Liver (tissue), 9 donors: Measurements from ENCODE around the gene VPS26C. TPM values are rescaled to one million over a fixed set of nuclear protein-coding genes. Genes with fewer than 3 reads are reported as not detected.

ENCODE experiments used
- DNase-seq: peaks from one replicate; pipeline ENCODE4 v3.0.0-alpha.2; 2017; ENCODE audit warnings: low spot score
- H3K27ac ChIP-seq, 2 donors: one replicate each; pipeline ENCODE4 v1.7.0; 2013; ENCODE audit warnings: inconsistent platforms in 2 of 2, low read length in 2 of 2, control low read depth in 1 of 2, low read depth in 1 of 2, mild to moderate bottlenecking in 1 of 2
- H3K27me3 ChIP-seq, 4 donors: one replicate each; pipeline versions ENCODE4 v1.6.1 to v1.7.0; 2013; ENCODE audit warnings: low read length in 3 of 4, inconsistent platforms in 1 of 4, mild to moderate bottlenecking in 1 of 4, moderate library complexity in 1 of 4; ENCODE audit not compliant: control insufficient read depth in 4 of 4, insufficient read depth in 4 of 4
- H3K36me3 ChIP-seq, 4 donors: one replicate each; pipeline versions ENCODE4 v1.6.1 to v1.7.0; 2013; ENCODE audit warnings: low read length in 3 of 4, mild to moderate bottlenecking in 3 of 4, low read depth in 1 of 4, moderate library complexity in 1 of 4; ENCODE audit not compliant: control insufficient read depth in 4 of 4, insufficient read depth in 3 of 4
- H3K4me1 ChIP-seq, 4 donors: one replicate each; pipeline versions ENCODE4 v1.6.1 to v1.7.0; 2013; ENCODE audit warnings: low read length in 3 of 4, mild to moderate bottlenecking in 3 of 4, moderate library complexity in 1 of 4; ENCODE audit not compliant: control insufficient read depth in 4 of 4, insufficient read depth in 4 of 4
- H3K4me3 ChIP-seq, 3 donors: one replicate each; pipeline versions ENCODE4 v1.6.1 to v1.7.0; 2013; ENCODE audit warnings: low read length in 3 of 3, control low read depth in 1 of 3, low read depth in 1 of 3, mild to moderate bottlenecking in 1 of 3
- H3K9ac ChIP-seq, 2 donors: one replicate each; pipeline ENCODE4 v1.7.0; 2013; ENCODE audit warnings: low read length in 2 of 2, mild to moderate bottlenecking in 2 of 2, moderate library complexity in 2 of 2, control low read depth in 1 of 2, low read depth in 1 of 2
- H3K9me3 ChIP-seq, 4 donors: one replicate each; pipeline versions ENCODE4 v1.6.1 to v1.7.0; 2013; ENCODE audit warnings: low read length in 3 of 4; ENCODE audit not compliant: control insufficient read depth in 4 of 4
- EGR1 ChIP-seq, 2 donors: IDR thresholded peaks; 2 replicates each; pipeline ENCODE4 v1.6.1; 2016 to 2018; ENCODE audit warnings: antibody characterized with exemption in 2 of 2, low read depth in 2 of 2
- FOXA1 ChIP-seq: IDR thresholded peaks from 2 replicates; pipeline ENCODE4 v1.6.1; 2016; ENCODE audit warnings: antibody characterized with exemption
- FOXA2 ChIP-seq: IDR thresholded peaks from 2 replicates; pipeline ENCODE4 v1.6.1; 2016; ENCODE audit warnings: antibody characterized with exemption
- HNF4A ChIP-seq, 2 donors: conservative IDR thresholded peaks; 2 replicates each; pipeline ENCODE4 v1.6.1; 2016; ENCODE audit warnings: antibody characterized with exemption in 2 of 2, mild to moderate bottlenecking in 2 of 2
- HNF4G ChIP-seq: IDR thresholded peaks from 2 replicates; pipeline ENCODE4 v1.6.1; 2016; ENCODE audit warnings: antibody characterized with exemption
- JUND ChIP-seq, 2 donors: IDR thresholded peaks; 2 replicates each; pipeline ENCODE4 v1.6.1; 2016; ENCODE audit warnings: antibody characterized with exemption in 2 of 2
- NR2F2 ChIP-seq: IDR thresholded peaks from 2 replicates; pipeline ENCODE4 v1.6.1; 2016; ENCODE audit warnings: antibody characterized with exemption
- RAD21 ChIP-seq, 2 donors: IDR thresholded peaks; 2 replicates each; pipeline ENCODE4 v1.6.1; 2016; ENCODE audit warnings: antibody characterized with exemption in 2 of 2, mild to moderate bottlenecking in 2 of 2
- SP1 ChIP-seq: IDR thresholded peaks from 2 replicates; pipeline ENCODE4 v1.6.1; 2018; ENCODE audit warnings: antibody characterized with exemption, mild to moderate bottlenecking
- WGBS: extraction: QIAGEN DNeasy Blood & Tissue Kit; methylation state at CpG from one replicate; pipeline ENCODE4 v1.1.7; 2013; 5-methylcytosine and 5-hydroxymethylcytosine counted together
- polyA plus RNA-seq, 2 donors: library from polyadenylated mRNA; stranded (reverse) in 1 of 2; unstranded in 1 of 2; fragments of 200-250 nt in 1 of 2; fragments of >200 nt in 1 of 2; fragmentation: Nextera tagmentation in 1 of 2; extraction: Ambion mirVana in 1 of 2; gene quantifications; one replicate each; pipeline versions ENCODE4 v1.2.1 to v1.2.3, GENCODE V29; 2013 to 2015
- total RNA-seq, 2 donors: library from RNA; depleted of rRNA; stranded (reverse); fragments of >200 nt; gene quantifications; one replicate each; pipeline ENCODE4 v1.2.3, GENCODE V29; 2014
- TF ChIP-seq, protein P1 (sequence below): IDR thresholded peaks from 2 replicates; pipeline ENCODE4 v1.6.1; 2016; ENCODE audit warnings: antibody characterized with exemption
- TF ChIP-seq, protein P2 (sequence below): IDR thresholded peaks from 2 replicates; pipeline ENCODE4 v1.6.1; 2016; ENCODE audit warnings: antibody characterized with exemption
- TF ChIP-seq, protein P3 (sequence below): fragments of 150-350 bp; IDR thresholded peaks from 2 replicates; pipeline ENCODE4 v1.5.1; 2017; ENCODE audit warnings: improper control_type of control experiment, low read depth, low read length; ENCODE audit not compliant: missing input control
- TF ChIP-seq, protein P4 (sequence below): IDR thresholded peaks from 2 replicates; pipeline ENCODE4 v1.6.1; 2016; ENCODE audit warnings: antibody characterized with exemption
- donor health status: healthy.
- donor health status: healthy.
- donor health status: healthy.
- donor health status: healthy.
- donor health status: healthy.

The VPS26C gene
- total and polyA plus RNA-seq, 4 donors = 16.3 to 37.7 (median 22.8) TPM

DNA sequence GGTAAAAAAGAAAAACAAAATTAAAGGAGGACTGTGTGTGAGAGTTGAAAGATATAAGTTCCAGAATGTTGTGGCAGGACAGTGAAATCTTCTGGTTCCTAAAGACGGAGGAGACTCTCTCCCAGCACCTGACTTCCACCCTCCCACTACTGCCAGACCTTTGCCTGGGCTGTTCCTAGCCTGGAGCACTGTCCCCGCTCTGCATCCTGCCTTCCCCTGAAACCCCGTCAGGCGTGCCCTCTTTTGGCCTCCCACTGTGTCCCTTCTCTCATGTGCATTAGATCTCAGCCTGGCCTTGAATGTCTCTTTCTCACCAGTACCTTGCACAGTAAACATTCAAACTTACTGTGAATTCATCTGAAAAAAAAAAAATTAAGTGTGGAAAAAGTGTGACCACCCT, 74.1 kb downstream of the VPS26C start:
- no peak overlapping the region for H3K4me3 ChIP-seq
- WGBS = 74% methylated on average over 4 of the region's 4 CpGs
- no peak for TF ChIP-seq FOXA2
- TF ChIP-seq EGR1 (IDR thresholded peaks at IDR 0.05; ENCODE audit: low read depth in 2 of 2) = no peak
- TF ChIP-seq, protein P1, sequence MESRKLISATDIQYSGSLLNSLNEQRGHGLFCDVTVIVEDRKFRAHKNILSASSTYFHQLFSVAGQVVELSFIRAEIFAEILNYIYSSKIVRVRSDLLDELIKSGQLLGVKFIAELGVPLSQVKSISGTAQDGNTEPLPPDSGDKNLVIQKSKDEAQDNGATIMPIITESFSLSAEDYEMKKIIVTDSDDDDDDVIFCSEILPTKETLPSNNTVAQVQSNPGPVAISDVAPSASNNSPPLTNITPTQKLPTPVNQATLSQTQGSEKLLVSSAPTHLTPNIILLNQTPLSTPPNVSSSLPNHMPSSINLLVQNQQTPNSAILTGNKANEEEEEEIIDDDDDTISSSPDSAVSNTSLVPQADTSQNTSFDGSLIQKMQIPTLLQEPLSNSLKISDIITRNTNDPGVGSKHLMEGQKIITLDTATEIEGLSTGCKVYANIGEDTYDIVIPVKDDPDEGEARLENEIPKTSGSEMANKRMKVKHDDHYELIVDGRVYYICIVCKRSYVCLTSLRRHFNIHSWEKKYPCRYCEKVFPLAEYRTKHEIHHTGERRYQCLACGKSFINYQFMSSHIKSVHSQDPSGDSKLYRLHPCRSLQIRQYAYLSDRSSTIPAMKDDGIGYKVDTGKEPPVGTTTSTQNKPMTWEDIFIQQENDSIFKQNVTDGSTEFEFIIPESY = no peak
- TF ChIP-seq NR2F2 = no peak
- TF ChIP-seq FOXA1 = no peak
- H3K9me3 ChIP-seq = no peaks in the 10 kb centered on the region
- no peak overlapping the region for H3K27ac ChIP-seq
- H3K36me3 ChIP-seq = peaks cover 6 to 39% (median 28%) of the 10 kb centered on the region in 4 donors
- H3K4me1 ChIP-seq = no peaks in the 10 kb centered on the region
- H3K27me3 ChIP-seq = no peaks in the 10 kb centered on the region
- no peak for DNase-seq
- H3K9ac ChIP-seq = no peak overlapping the region

DNA sequence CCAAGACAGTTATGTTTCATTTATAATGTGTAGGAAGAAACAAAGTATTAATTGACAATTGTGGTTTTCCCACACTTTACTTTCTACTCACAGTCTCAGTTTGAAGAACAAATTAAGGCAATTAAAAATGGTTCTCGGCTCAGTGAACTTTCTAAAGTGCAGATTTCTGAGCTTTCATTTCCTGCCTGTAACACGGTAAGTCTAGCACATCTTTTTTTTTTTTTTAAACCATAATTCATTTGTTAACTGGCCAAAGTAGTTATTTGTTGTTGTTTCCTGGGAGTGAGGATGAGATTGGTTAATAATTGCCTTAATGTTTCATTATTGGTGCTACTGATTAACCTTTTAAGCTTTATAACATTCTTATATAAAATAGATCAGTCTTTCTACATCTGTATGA, 75.1 kb downstream of the VPS26C start:
- no peak overlapping the region for H3K4me3 ChIP-seq
- WGBS = 58% methylated on average over 2 of the region's 2 CpGs
- DNase-seq = no peak
- peaks cover 9 to 44% (median 35%) of the 10 kb centered on the region in 4 donors for H3K36me3 ChIP-seq
- no peak overlapping the region for H3K9ac ChIP-seq
- H3K9me3 ChIP-seq = no peaks in the 10 kb centered on the region
- no peak overlapping the region for H3K27ac ChIP-seq
- no peaks in the 10 kb centered on the region for H3K4me1 ChIP-seq
- TF ChIP-seq, protein P2, sequence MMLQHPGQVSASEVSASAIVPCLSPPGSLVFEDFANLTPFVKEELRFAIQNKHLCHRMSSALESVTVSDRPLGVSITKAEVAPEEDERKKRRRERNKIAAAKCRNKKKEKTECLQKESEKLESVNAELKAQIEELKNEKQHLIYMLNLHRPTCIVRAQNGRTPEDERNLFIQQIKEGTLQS = no peak
- TF ChIP-seq, protein P3, sequence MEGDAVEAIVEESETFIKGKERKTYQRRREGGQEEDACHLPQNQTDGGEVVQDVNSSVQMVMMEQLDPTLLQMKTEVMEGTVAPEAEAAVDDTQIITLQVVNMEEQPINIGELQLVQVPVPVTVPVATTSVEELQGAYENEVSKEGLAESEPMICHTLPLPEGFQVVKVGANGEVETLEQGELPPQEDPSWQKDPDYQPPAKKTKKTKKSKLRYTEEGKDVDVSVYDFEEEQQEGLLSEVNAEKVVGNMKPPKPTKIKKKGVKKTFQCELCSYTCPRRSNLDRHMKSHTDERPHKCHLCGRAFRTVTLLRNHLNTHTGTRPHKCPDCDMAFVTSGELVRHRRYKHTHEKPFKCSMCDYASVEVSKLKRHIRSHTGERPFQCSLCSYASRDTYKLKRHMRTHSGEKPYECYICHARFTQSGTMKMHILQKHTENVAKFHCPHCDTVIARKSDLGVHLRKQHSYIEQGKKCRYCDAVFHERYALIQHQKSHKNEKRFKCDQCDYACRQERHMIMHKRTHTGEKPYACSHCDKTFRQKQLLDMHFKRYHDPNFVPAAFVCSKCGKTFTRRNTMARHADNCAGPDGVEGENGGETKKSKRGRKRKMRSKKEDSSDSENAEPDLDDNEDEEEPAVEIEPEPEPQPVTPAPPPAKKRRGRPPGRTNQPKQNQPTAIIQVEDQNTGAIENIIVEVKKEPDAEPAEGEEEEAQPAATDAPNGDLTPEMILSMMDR = no peak
- TF ChIP-seq JUND (IDR thresholded peaks at IDR 0.05) = no peak
- TF ChIP-seq, protein P4, sequence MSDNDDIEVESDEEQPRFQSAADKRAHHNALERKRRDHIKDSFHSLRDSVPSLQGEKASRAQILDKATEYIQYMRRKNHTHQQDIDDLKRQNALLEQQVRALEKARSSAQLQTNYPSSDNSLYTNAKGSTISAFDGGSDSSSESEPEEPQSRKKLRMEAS = no peak
- no peak for TF ChIP-seq EGR1 (IDR thresholded peaks at IDR 0.05; ENCODE audit: low read depth in 2 of 2)
- TF ChIP-seq FOXA1 = no peak
- TF ChIP-seq HNF4G = no peak
- H3K27me3 ChIP-seq = no peaks in the 10 kb centered on the region

DNA sequence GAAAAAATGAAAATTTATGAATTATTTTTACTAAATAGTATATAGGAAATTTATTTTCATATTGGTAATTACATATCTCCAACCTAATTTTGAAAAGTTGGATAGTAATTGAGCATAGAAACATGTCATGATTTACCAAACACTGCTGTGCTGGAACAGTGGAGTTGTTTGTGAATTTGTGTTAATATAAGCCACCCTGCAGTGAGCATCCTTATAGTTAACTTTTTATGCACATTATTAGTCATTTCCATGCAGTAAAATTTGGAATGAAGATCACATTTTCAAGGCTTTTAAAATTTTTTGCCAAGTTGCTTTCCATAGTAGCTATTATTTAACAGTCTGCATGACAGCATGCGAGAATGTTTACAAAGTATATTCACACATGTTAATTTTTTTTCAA, 78.3 kb downstream of the VPS26C start:
- no peak for DNase-seq
- WGBS = 100% methylated on average over 1 of the region's 1 CpG
- TF ChIP-seq, protein P1 = no peak
- TF ChIP-seq SP1 = no peak
- no peak for TF ChIP-seq RAD21 (IDR thresholded peaks at IDR 0.05)
- no peak for TF ChIP-seq HNF4A (conservative IDR thresholded peaks at IDR 0.05)
- TF ChIP-seq HNF4G = no peak
- no peak for TF ChIP-seq FOXA2
- TF ChIP-seq EGR1 (IDR thresholded peaks at IDR 0.05; ENCODE audit: low read depth in 2 of 2) = no peak
- H3K9ac ChIP-seq = no peak overlapping the region
- H3K36me3 ChIP-seq = peaks cover 9 to 35% (median 28%) of the 10 kb centered on the region in 4 donors
- no peaks in the 10 kb centered on the region for H3K4me1 ChIP-seq
- H3K9me3 ChIP-seq = no peaks in the 10 kb centered on the region
- H3K27ac ChIP-seq = no peak overlapping the region
- no peaks in the 10 kb centered on the region for H3K27me3 ChIP-seq
- no peak overlapping the region for H3K4me3 ChIP-seq
